GM21360 (cell line): ENCODE results near the gene NUAK1.
"Not testable (repeated sequence)": the region's sequence is repeated elsewhere in the genome, so short reads cannot be mapped to it uniquely, and the experiment has no call there.

Source experiments
- ATAC-seq: cut with Tn5 transposase; IDR thresholded peaks from one replicate; pipeline ENCODE4 v1.9.1; 2021; ENCODE audit warnings: mild to moderate bottlenecking, moderate library complexity; ENCODE audit not compliant: unreplicated experiment

Gene NUAK1

GRCh38 chr12:106149096-106149784, 10.5 kb upstream of the NUAK1 start:
- no peak for ATAC-seq

GRCh38 chr12:106147956-106148355, 9.2 kb upstream of the NUAK1 start:
- ATAC-seq, result no peak

GRCh38 chr12:106146987-106147386, 8.2 kb upstream of the NUAK1 start:
- no peak for ATAC-seq

GRCh38 chr12:106145539-106146447, 7.0 kb upstream of the NUAK1 start:
- ATAC-seq, result no peak

- no peak for ATAC-seq
These were observed 6.1 kb upstream of the NUAK1 start for GRCh38 chr12:106144847-106145246.

- ATAC-seq, result no peak
These were observed 4.0 kb upstream of the NUAK1 start for GRCh38 chr12:106142591-106143261.

GRCh38 chr12:106141920-106142319, 3.2 kb upstream of the NUAK1 start:
- ATAC-seq, result not testable (repeated sequence)

GRCh38 chr12:106141452-106141851, 2.7 kb upstream of the NUAK1 start:
- ATAC-seq, result no peak

- no peak for ATAC-seq
These were observed 2.2 kb upstream of the NUAK1 start for GRCh38 chr12:106141003-106141402.

- ATAC-seq, result no peak
These were observed 1.7 kb upstream of the NUAK1 start for GRCh38 chr12:106140223-106140986.

GRCh38 chr12:106139422-106140171, 843 bp upstream of the NUAK1 start:
- ATAC-seq, result no peak

- no peak for ATAC-seq
These were observed 459 bp downstream of the NUAK1 start for GRCh38 chr12:106138357-106138632.

- ATAC-seq, result no peak
These were observed 1.0 kb downstream of the NUAK1 start for GRCh38 chr12:106137530-106138356.

GRCh38 chr12:106136263-106136662, 2.5 kb downstream of the NUAK1 start:
- ATAC-seq, result no peak

- ATAC-seq, result no peak
These were observed 3.0 kb downstream of the NUAK1 start for GRCh38 chr12:106135781-106136180.

GRCh38 chr12:106135075-106135474, 3.7 kb downstream of the NUAK1 start:
- ATAC-seq, result no peak

- ATAC-seq, result no peak
These were observed 4.3 kb downstream of the NUAK1 start for GRCh38 chr12:106134294-106134949.

GRCh38 chr12:106133136-106134087, 5.3 kb downstream of the NUAK1 start:
- ATAC-seq, result no peak
